Raji (cell line): ENCODE measurements around the gene MRPS18C.

Experiments used
- POLR2A ChIP-seq: IDR thresholded peaks from 2 replicates; pipeline ENCODE4 v1.6.1; 2011; ENCODE audit warnings: low read depth, low read length, control low read depth; ENCODE audit not compliant: insufficient read depth

The MRPS18C gene

GRCh38 chr4:83455281-83456183 lies at the start of gene MRPS18C, which contains the start of gene HELQ:
MRPS18C (plus strand) TSS chr4:83456058; CDS start chr4:83456078, 20 bp downstream.
HELQ (minus strand) TSS chr4:83455823; CDS start chr4:83455693, 130 bp downstream.
- peak; percentile 95 for TF ChIP-seq POLR2A

DNA sequence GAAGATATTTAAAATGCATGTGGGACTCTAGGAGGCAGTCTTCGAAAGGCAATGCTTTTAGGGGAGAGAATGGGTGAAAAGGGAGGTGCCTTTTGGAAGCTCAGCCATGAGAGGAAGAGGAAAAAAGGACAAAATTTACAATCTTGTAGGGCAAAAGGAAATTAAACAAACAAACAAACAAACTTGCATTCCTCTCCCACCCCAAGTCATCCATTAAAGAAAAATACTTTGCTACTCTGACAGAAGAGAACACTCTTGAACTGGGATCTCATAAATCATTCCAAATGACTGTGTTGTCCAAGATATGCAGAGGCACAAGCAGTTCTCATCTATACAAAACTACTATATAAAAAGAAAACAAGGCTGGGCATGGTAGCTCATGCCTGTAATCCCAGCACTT lies 47.0 kb upstream of the MRPS18C start:
- no peak for TF ChIP-seq POLR2A

DNA sequence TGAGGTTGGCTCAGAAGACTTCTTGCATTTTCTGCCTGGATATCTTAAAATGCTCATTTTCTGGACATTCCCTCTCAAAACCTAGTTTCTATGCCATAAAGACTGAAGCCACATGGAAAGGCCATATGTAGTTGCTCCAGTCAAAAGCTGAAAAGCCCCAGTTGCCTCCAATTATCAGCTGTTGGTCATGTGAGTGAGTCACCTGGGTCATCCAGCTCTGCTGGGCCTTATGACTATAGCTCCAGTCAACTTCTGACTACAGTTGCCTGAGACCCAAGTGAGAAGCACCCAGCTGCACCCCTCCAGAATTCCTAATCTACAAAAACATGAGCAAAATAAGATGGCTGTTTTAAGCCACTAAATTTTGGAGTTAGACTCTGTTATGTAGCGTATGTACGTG lies 42.2 kb upstream of the MRPS18C start:
- no peak for TF ChIP-seq POLR2A

DNA sequence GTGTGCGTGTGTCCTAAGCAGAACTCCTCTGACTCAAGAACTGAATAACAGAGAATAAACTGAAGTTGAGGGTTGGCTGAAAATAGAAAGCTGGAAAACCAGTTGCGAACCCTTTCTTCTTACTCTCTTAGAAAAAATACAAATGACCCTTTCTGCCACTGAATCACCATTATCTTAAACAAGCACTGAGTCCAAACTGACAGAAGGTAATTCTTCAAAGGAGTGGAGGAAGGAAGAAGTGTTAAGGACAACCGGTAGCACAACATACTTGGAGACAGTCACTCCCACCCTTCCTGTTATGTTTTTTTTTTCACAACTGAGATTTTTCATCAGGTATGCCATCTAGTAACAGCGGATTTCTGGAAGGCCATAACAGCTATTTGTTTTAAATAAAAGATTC lies 38.3 kb upstream of the MRPS18C start:
- no peak for TF ChIP-seq POLR2A

- no peak for TF ChIP-seq POLR2A
Observed at GRCh38 chr4:83418211-83418610, 37.6 kb upstream of the MRPS18C start.

DNA sequence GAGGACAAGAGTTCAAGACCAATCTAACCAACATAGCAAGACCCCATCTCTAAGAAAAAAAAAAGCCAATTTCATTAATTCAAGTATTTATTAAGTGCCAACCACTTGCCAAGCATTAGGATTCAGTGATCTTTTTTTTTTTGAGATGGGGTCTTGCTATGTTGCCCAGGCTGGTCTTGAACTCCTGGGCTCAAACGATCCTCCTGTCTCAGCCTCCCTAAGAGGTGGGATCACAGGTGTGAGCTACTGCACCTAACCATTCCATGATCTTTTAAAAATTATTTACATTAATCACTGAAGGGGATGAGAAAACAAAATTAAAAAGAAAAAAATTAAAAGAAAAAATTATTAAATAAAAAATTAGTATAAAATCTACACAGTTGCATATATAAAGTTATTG lies 24.7 kb upstream of the MRPS18C start:
- TF ChIP-seq POLR2A: no peak

- no peak for TF ChIP-seq POLR2A
Observed at GRCh38 chr4:83436680-83437079, 19.2 kb upstream of the MRPS18C start.

DNA sequence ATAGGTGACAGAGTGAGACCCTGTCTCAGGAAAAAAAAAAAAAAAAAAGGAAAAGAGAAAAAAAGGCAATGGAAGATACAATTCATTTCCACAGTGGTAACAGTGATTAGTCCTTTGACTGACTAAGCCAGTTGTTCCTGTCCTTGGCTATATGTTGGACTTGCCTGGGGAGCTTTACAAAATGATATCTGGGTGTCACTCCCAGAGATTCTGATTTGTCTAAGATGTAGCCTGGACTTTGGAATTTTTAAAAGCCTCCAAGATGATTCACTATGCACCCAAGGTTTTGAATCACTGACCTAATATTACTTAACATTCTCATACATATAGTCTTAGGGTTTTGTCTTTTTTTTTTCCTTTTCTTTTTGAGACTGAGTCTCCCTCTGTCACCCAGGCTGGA lies 17.1 kb upstream of the MRPS18C start:
- no peak for TF ChIP-seq POLR2A

DNA sequence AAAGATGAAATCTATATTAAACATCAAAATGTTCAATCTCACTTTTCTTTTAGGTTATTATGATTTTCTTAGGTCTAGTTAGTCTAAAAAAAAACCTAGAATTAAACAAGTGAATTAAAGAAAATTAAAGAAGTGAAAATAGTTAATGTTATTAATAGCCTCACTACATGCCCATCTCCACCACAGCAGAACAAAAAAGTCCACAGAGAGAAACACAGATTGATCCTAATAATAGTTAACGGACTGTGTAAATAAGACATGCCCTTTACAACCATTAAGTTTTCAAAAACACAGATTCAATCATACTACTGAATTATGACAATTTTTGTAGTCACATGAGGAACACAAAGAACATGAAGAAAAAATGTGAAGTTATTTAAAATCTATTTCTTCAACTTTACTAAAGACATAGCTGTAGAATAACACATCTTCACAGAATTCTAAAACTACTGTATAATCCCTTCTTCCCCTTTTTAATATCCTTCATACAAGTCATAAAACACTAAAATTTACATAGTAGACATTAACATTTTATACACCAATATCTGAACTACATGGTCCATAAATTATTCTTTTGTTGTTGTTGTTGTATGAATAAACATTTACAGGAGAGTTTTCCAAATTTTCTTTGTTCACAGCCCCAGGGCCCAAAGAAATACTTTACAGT lies 15.6 kb upstream of the MRPS18C start:
- TF ChIP-seq POLR2A: no peak

DNA sequence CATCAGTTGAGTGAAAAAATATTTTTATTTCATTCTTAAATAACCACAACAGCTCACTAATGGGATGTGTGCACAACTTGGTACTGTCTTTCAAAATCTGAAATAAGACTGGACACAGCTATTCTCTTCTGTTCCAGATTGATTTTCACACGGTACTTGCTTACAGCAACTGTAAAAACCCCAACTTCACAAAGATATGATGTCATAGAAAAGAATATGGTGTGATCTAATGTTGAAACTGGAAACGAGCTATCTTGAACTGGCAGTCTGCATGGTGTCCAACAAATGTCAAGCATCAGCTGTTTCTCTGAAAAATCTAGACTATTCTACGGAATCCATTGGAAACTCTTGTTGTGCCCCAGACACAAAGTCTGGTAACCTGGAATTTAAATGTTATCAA lies 15.0 kb upstream of the MRPS18C start:
- no peak for TF ChIP-seq POLR2A

DNA sequence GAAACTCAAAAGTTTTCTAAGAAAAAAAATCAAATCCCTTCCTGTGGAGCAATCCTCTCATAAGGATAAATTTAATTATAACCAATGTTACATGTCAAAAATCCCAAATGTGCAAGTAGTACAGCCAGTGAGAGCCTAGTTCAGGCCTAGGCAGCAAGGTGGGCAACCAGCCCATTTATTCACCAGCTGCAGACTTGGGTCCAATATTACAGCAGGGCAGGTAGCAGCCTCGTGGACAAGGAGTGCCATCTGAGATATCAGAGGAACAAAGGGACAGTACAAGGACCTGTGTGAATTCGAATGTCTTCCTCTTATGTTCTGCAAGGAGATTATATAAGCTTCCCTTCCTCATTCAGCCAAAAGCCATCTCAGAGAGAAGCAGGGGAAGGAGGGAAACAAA lies 6.8 kb upstream of the MRPS18C start:
- TF ChIP-seq POLR2A: no peak

DNA sequence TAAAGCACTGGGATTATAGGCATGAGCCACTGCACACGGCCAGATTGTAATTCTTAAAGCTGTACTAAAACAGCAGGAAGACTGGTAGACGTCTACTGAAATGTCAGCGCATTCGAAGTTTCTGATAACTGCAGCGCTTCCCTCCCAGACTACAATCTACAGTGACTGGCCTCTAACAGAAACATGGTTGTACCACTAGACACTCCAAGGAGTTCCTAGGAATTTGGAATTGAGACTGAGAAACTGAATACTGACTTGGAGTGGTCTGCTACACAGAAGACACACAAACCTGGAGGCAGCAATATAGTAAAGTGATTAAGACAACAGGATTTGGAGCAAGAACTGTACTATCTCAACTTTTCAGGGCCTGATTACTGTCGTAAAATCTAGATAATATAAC lies 1.2 kb upstream of the MRPS18C start:
- TF ChIP-seq POLR2A: no peak

- no peak for TF ChIP-seq POLR2A
Observed at GRCh38 chr4:83456184-83456501, 285 bp downstream of the MRPS18C start.

- no peak for TF ChIP-seq POLR2A
Observed at GRCh38 chr4:83473423-83473822, 17.6 kb downstream of the MRPS18C start.

- TF ChIP-seq POLR2A: no peak
Observed at GRCh38 chr4:83473966-83474365, 18.1 kb downstream of the MRPS18C start.

- peak; percentile 92 for TF ChIP-seq POLR2A
Observed at GRCh38 chr4:83484500-83485461, 28.9 kb downstream of the MRPS18C start, which contains the start of gene ABRAXAS1. ABRAXAS1 (minus strand) TSS chr4:83485100; CDS start chr4:83485072, 28 bp downstream.
